ENCODE results near the gene SCD5.

- TF ChIP-seq, protein P1, sequence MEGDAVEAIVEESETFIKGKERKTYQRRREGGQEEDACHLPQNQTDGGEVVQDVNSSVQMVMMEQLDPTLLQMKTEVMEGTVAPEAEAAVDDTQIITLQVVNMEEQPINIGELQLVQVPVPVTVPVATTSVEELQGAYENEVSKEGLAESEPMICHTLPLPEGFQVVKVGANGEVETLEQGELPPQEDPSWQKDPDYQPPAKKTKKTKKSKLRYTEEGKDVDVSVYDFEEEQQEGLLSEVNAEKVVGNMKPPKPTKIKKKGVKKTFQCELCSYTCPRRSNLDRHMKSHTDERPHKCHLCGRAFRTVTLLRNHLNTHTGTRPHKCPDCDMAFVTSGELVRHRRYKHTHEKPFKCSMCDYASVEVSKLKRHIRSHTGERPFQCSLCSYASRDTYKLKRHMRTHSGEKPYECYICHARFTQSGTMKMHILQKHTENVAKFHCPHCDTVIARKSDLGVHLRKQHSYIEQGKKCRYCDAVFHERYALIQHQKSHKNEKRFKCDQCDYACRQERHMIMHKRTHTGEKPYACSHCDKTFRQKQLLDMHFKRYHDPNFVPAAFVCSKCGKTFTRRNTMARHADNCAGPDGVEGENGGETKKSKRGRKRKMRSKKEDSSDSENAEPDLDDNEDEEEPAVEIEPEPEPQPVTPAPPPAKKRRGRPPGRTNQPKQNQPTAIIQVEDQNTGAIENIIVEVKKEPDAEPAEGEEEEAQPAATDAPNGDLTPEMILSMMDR (IDR thresholded peaks at IDR 0.05): no peak
- no peak for TF ChIP-seq POLR2A (IDR thresholded peaks at IDR 0.05)
Measured at GRCh38 chr4:82639971-82640370, 158.6 kb downstream of the SCD5 start.

All from right lobe of liver (tissue), 4 donors.